Neural progenitor cell (in vitro differentiated cells): ENCODE measurements around the gene CD8B.

ENCODE experiments used
- CTCF ChIP-seq: fragments of 200-600 bp; sonication (generic); IDR thresholded peaks from 2 replicates; pipeline ENCODE4 v1.5.1; 2017; ENCODE audit warnings: antibody characterized with exemption, mild to moderate bottlenecking
- EZH2 ChIP-seq: fragments of 200-600 bp; sonication (generic); IDR thresholded peaks from 2 replicates; pipeline ENCODE4 v1.6.1; 2017; ENCODE audit warnings: antibody characterized with exemption, mild to moderate bottlenecking, moderate library complexity
- EZH2phosphoT487 ChIP-seq: fragments of 200-600 bp; sonication (generic); IDR thresholded peaks from 2 replicates; pipeline ENCODE4 v1.6.1; 2017; ENCODE audit warnings: antibody characterized with exemption

- TF ChIP-seq CTCF (no peak), EZH2phosphoT487 (no peak), EZH2 (no peak)
Measured at GRCh38 chr2:86818957-86819356, 42.7 kb downstream of the CD8B start.
